Measurements from ENCODE around the gene CD34.
"Not testable (repeated sequence)": the region's sequence is repeated elsewhere in the genome, so short reads cannot be mapped to it uniquely, and the experiment has no call there.

Gene CD34

GRCh38 chr1:207926984-207927383, 16.1 kb upstream of the CD34 start:
- DNase-seq, result no peak

- not testable (repeated sequence) for DNase-seq
Observed at GRCh38 chr1:207925969-207926368, 15.0 kb upstream of the CD34 start.

GRCh38 chr1:207925210-207925609, 14.3 kb upstream of the CD34 start:
- DNase-seq, result no peak

- DNase-seq, result no peak
Observed at GRCh38 chr1:207923561-207923960, 12.6 kb upstream of the CD34 start.

GRCh38 chr1:207923121-207923520, 12.2 kb upstream of the CD34 start:
- no peak for DNase-seq

GRCh38 chr1:207922554-207922953, 11.6 kb upstream of the CD34 start:
- DNase-seq, result no peak

GRCh38 chr1:207921321-207921720, 10.4 kb upstream of the CD34 start:
- no peak for DNase-seq

GRCh38 chr1:207920444-207921021, 9.6 kb upstream of the CD34 start:
- no peak for DNase-seq

- DNase-seq, result no peak
Observed at GRCh38 chr1:207919523-207920170, 8.7 kb upstream of the CD34 start.

GRCh38 chr1:207918581-207918980, 7.7 kb upstream of the CD34 start:
- DNase-seq, result no peak

- no peak for DNase-seq
Observed at GRCh38 chr1:207918011-207918410, 7.1 kb upstream of the CD34 start.

- DNase-seq, result no peak
Observed at GRCh38 chr1:207917080-207917479, 6.2 kb upstream of the CD34 start.

- no peak for DNase-seq
Observed at GRCh38 chr1:207913951-207914350, 3.0 kb upstream of the CD34 start.

GRCh38 chr1:207911856-207912760, 1.2 kb upstream of the CD34 start:
- no peak for DNase-seq

- no peak for DNase-seq
Observed at GRCh38 chr1:207909687-207910086, 1.2 kb downstream of the CD34 start.

GRCh38 chr1:207908107-207908734, 2.7 kb downstream of the CD34 start:
- DNase-seq, result no peak

- no peak for DNase-seq
Observed at GRCh38 chr1:207904391-207904790, 6.5 kb downstream of the CD34 start.

GRCh38 chr1:207903767-207904166, 7.2 kb downstream of the CD34 start:
- no peak for DNase-seq

GRCh38 chr1:207903053-207903452, 7.9 kb downstream of the CD34 start:
- DNase-seq, result no peak

- DNase-seq, result no peak
Observed at GRCh38 chr1:207902566-207902965, 8.4 kb downstream of the CD34 start.

- no peak for DNase-seq
Observed at GRCh38 chr1:207901041-207901653, 9.8 kb downstream of the CD34 start.

GRCh38 chr1:207898836-207899235, 12.1 kb downstream of the CD34 start:
- DNase-seq, result no peak

GRCh38 chr1:207898260-207898659, 12.7 kb downstream of the CD34 start:
- no peak for DNase-seq
